Measurements from ENCODE around the gene GADL1. TPM values are rescaled to one million over a fixed set of nuclear protein-coding genes. Genes with fewer than 3 reads are reported as not detected.

The GADL1 gene
- total and polyA plus RNA-seq, 12 donors: 0.06 to 0.55 (median 0.13) TPM; not detected in 3

GRCh38 chr3:30777426-30778113 lies 116.9 kb downstream of the GADL1 start:
- H3K4me3 ChIP-seq: no peak overlapping the region
- no peak for TF ChIP-seq CTCF (IDR thresholded peaks at IDR 0.05)
- TF ChIP-seq POLR2A (IDR thresholded peaks at IDR 0.05): no peak
- no peaks in the 10 kb centered on the region for H3K36me3 ChIP-seq (replicated peaks in 1 of 2)
- no peaks in the 10 kb centered on the region for H3K27me3 ChIP-seq
- H3K27ac ChIP-seq: no peak overlapping the region
- H3K9me3 ChIP-seq (replicated peaks in 1 of 3): no peaks in the 10 kb centered on the region
- no peak for DNase-seq
- intact Hi-C loops (cut with DNase I): no loop called here
- WGBS, 4 donors: 90 to 93% (median 92%) methylated on average over 5 of the region's 5 CpGs
- no peaks in the 10 kb centered on the region for H3K4me1 ChIP-seq (replicated peaks in 1 of 2)

- WGBS, 4 donors: 59 to 70% (median 62%) methylated on average over 3 of the region's 3 CpGs
- H3K36me3 ChIP-seq (replicated peaks in 1 of 2): no peaks in the 10 kb centered on the region
- no peak overlapping the region for H3K4me3 ChIP-seq
- H3K9me3 ChIP-seq (replicated peaks in 1 of 3): no peaks in the 10 kb centered on the region
- intact Hi-C loops (cut with DNase I): no loop called here
- TF ChIP-seq CTCF (IDR thresholded peaks at IDR 0.05) (no peak), POLR2A (IDR thresholded peaks at IDR 0.05) (no peak)
- no peak for DNase-seq
- H3K27me3 ChIP-seq: no peaks in the 10 kb centered on the region
- no peak overlapping the region for H3K27ac ChIP-seq
- H3K4me1 ChIP-seq (replicated peaks in 1 of 2): no peaks in the 10 kb centered on the region
These were observed 118.2 kb downstream of the GADL1 start for GRCh38 chr3:30776186-30776815.

- Histone ChIP-seq H3K36me3 (replicated peaks in 1 of 2) (no peaks in the 10 kb centered on the region), H3K27ac (no peak overlapping the region), H3K4me1 (replicated peaks in 1 of 2) (no peaks in the 10 kb centered on the region), H3K9me3 (replicated peaks in 1 of 3) (no peaks in the 10 kb centered on the region), H3K4me3 (no peak overlapping the region), H3K27me3 (no peaks in the 10 kb centered on the region)
- no peak for TF ChIP-seq CTCF (IDR thresholded peaks at IDR 0.05)
- TF ChIP-seq POLR2A (IDR thresholded peaks at IDR 0.05): no peak
- intact Hi-C loops (cut with DNase I): no loop called here
- DNase-seq: no peak
- WGBS, 4 donors: 69 to 83% (median 77%) methylated on average over 10 of the region's 10 CpGs
These were observed 119.4 kb downstream of the GADL1 start for GRCh38 chr3:30775040-30775439.

- Histone ChIP-seq H3K4me1 (replicated peaks in 1 of 2) (no peaks in the 10 kb centered on the region), H3K4me3 (no peak overlapping the region), H3K27ac (no peak overlapping the region), H3K27me3 (no peaks in the 10 kb centered on the region), H3K36me3 (replicated peaks in 1 of 2) (no peaks in the 10 kb centered on the region), H3K9me3 (replicated peaks in 1 of 3) (no peaks in the 10 kb centered on the region)
- no peak for DNase-seq
- intact Hi-C loops (cut with DNase I): no loop called here
- 93 to 97% (median 95%) methylated on average over 2 of the region's 2 CpGs for WGBS, 4 donors
- no peak for TF ChIP-seq POLR2A (IDR thresholded peaks at IDR 0.05)
- no peak for TF ChIP-seq CTCF (IDR thresholded peaks at IDR 0.05)
These were observed 120.4 kb downstream of the GADL1 start for GRCh38 chr3:30774062-30774461.

Data from adrenal gland (tissue), 12 donors.